CD14-positive monocyte (primary cell): ENCODE measurements around the gene SRP9. TPM values are rescaled to one million over a fixed set of nuclear protein-coding genes. Genes with fewer than 3 reads are reported as not detected.

ENCODE experiments used
- DNase-seq, 3 donors: peaks; one replicate each; pipeline ENCODE4 v3.0.0-alpha.2; 2011 to 2022
- H2AFZ ChIP-seq: 2 replicates; pipeline ENCODE4 v1.6.0; 2012; ENCODE audit warnings: mild to moderate bottlenecking, low read depth, low read length, inconsistent platforms; ENCODE audit not compliant: insufficient read depth, poor library complexity, severe bottlenecking
- H3K27ac ChIP-seq, 2 donors: 1 replicate in 1 of 2; 2 replicates in 1 of 2; pipeline ENCODE4 v1.5.1; 2012 to 2013; ENCODE audit warnings: low read length in 2 of 2, control low read depth in 1 of 2, inconsistent platforms in 1 of 2, low read depth in 1 of 2, mild to moderate bottlenecking in 1 of 2
- H3K27me3 ChIP-seq, 2 donors: one replicate each; pipeline versions ENCODE4 v1.6.0 to v1.6.1; 2011 to 2013; ENCODE audit warnings: low read length in 2 of 2; ENCODE audit not compliant: control insufficient read depth in 2 of 2, insufficient read depth in 2 of 2
- H3K36me3 ChIP-seq, 2 donors: replicated peaks in 1 of 2; 1 replicate in 1 of 2; 2 replicates in 1 of 2; pipeline versions ENCODE4 v1.5.1 to v1.6.1; 2012 to 2013; ENCODE audit warnings: low read length in 2 of 2, control low read depth in 1 of 2, inconsistent platforms in 1 of 2, mild to moderate bottlenecking in 1 of 2; ENCODE audit not compliant: insufficient read depth in 2 of 2, control insufficient read depth in 1 of 2
- H3K4me1 ChIP-seq, 2 donors: 1 replicate in 1 of 2; 2 replicates in 1 of 2; pipeline versions ENCODE4 v1.5.1 to v1.6.1; 2012 to 2013; ENCODE audit warnings: low read length in 2 of 2, control low read depth in 1 of 2, inconsistent platforms in 1 of 2, mild to moderate bottlenecking in 1 of 2, moderate library complexity in 1 of 2; ENCODE audit not compliant: insufficient read depth in 2 of 2, control insufficient read depth in 1 of 2
- H3K4me2 ChIP-seq: replicated peaks from 2 replicates; pipeline ENCODE3; 2012; ENCODE audit warnings: low read length, moderate library complexity, mild to moderate bottlenecking; ENCODE audit not compliant: poor library complexity, severe bottlenecking; ENCODE audit errors: extremely low read depth
- H3K4me3 ChIP-seq, 3 experiments: fragments of 200-600 bp in 1 of 3; sonication (generic) in 1 of 3; replicated peaks in 1 of 3; 1 replicate in 2 of 3; 2 replicates in 1 of 3; pipeline ENCODE4 v1.5.1; 2011 to 2013; ENCODE audit warnings: low read length in 3 of 3, mild to moderate bottlenecking in 3 of 3, control low read depth in 2 of 3, low read depth in 2 of 3, inconsistent platforms in 1 of 3, moderate library complexity in 1 of 3
- H3K79me2 ChIP-seq: 2 replicates; pipeline ENCODE4 v1.6.0; 2012; ENCODE audit warnings: mild to moderate bottlenecking, control low read depth, inconsistent platforms, low read length, moderate library complexity; ENCODE audit not compliant: insufficient read depth
- H3K9ac ChIP-seq: 2 replicates; pipeline ENCODE4 v1.6.0; 2017; ENCODE audit warnings: low read length, mild to moderate bottlenecking; ENCODE audit not compliant: insufficient read depth, poor library complexity, severe bottlenecking
- H3K9me3 ChIP-seq, 2 donors: replicated peaks in 1 of 2; 1 replicate in 1 of 2; 2 replicates in 1 of 2; pipeline versions ENCODE4 v1.5.1 to v1.6.1; 2012 to 2013; ENCODE audit warnings: low read length in 2 of 2, control low read depth in 1 of 2; ENCODE audit not compliant: control insufficient read depth in 1 of 2, insufficient read depth in 1 of 2
- H4K20me1 ChIP-seq: 2 replicates; pipeline ENCODE4 v1.6.0; 2012; ENCODE audit warnings: mild to moderate bottlenecking, low read length, control low read depth, moderate library complexity; ENCODE audit not compliant: insufficient read depth
- H3K27ac Mint-ChIP-seq, 7 donors: one replicate each; pipeline ENCODE4 v1.8.0; 2020; ENCODE audit warnings: mild to moderate bottlenecking in 7 of 7, mixed read lengths in 7 of 7, moderate library complexity in 6 of 7, inconsistent platforms in 2 of 7
- H3K27me3 Mint-ChIP-seq, 3 donors: one replicate each; pipeline ENCODE4 v1.8.0; 2021 to 2022; ENCODE audit warnings: low read depth in 3 of 3, mild to moderate bottlenecking in 3 of 3, mixed read lengths in 3 of 3, moderate library complexity in 3 of 3, inconsistent platforms in 1 of 3
- H3K36me3 Mint-ChIP-seq, 2 donors: one replicate each; pipeline ENCODE4 v1.8.0; 2020; ENCODE audit warnings: mixed read lengths in 2 of 2, inconsistent platforms in 1 of 2, mild to moderate bottlenecking in 1 of 2
- H3K4me1 Mint-ChIP-seq: one replicate; pipeline ENCODE4 v1.8.0; 2020; ENCODE audit warnings: mild to moderate bottlenecking, mixed read lengths
- H3K4me3 Mint-ChIP-seq, 2 donors: one replicate each; pipeline ENCODE4 v1.8.0; 2020; ENCODE audit warnings: mild to moderate bottlenecking in 2 of 2, mixed read lengths in 2 of 2, moderate library complexity in 1 of 2
- H3K9me3 Mint-ChIP-seq, 7 donors: one replicate each; pipeline ENCODE4 v1.8.0; 2020 to 2022; ENCODE audit warnings: mixed read lengths in 7 of 7, mild to moderate bottlenecking in 6 of 7, moderate library complexity in 6 of 7, inconsistent platforms in 2 of 7
- WGBS: methylation state at CpG from one replicate; pipeline ENCODE4 v1.1.5; 2013; ENCODE audit warnings: missing lambda C conversion rate; ENCODE audit not compliant: insufficient coverage; 5-methylcytosine and 5-hydroxymethylcytosine counted together
- intact Hi-C, 2 donors: fragments of 100-400 bp; cut with micrococcal nuclease; formaldehyde crosslinking; loops; one replicate each; pipeline versions ENCODE4 v1.15.0 to v1.15.1; 2023
- polyA plus RNA-seq, 3 donors: library from polyadenylated mRNA; depleted of rRNA in 1 of 3; unstranded in 2 of 3; stranded (reverse) in 1 of 3; fragments of 300-500 nt in 2 of 3; fragments of >200 nt in 1 of 3; fragmentation: Illumina TruSeq in 2 of 3; gene quantifications; 1 replicate in 2 of 3; 2 replicates in 1 of 3; pipeline ENCODE4 v1.2.3, GENCODE V29; 2012 to 2021
- TF ChIP-seq, protein P1 (sequence below): fragments of 200-600 bp; IDR thresholded peaks from one replicate; pipeline ENCODE4 v1.8.0; 2022; ENCODE audit warnings: antibody characterized with exemption, mild to moderate bottlenecking

Gene SRP9
- polyA plus RNA-seq, 3 donors, result 89.5 to 329 (median 281) TPM

DNA sequence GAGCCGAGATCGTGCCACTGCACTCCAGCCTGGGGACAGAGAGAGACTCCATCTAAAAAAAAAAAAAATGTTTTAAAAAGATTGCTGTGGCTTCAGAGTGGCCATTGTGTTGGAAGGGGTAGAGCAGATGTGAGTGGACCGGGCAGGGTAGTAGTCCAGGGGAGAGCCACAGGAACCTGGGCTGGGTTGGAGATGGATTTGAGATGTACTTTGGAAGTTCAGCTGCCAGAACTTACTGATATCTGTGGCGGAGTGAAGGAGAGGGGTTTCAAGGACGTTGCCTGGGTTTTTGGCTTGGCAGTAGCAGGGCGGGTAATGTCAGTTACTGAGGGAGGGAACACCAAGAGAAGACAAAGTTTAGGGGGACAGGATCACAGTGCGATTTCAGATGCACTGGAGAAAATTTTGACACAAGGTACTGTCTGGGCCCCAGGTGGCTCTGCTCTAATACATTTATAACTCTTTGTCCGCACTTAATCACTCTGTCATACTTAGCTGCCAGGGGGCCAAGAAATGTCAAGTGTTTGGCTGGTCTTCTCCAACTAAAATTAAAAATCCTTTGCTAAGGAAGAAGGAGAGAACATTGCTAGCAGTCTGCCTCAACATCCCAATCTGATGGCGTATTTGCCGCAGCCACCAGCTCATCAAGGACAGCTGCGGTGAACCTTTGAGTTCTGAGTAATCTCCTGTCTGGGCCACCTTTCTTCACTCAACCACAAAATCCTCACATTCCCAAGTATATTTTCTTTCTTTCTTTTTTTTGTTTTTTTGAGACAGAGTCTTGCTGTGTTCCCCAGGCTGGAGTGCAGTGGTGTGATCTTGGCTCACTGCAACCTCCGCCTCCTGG lies 41.9 kb downstream of the SRP9 start:
- no peak overlapping the region for H3K9ac ChIP-seq
- H3K27ac ChIP-seq, result no peak overlapping the region
- Mint-ChIP-seq H3K4me1 (peaks cover 12% of the 10 kb centered on the region), H3K27ac (no peak overlapping the region), H3K9me3 (no peaks in the 10 kb centered on the region), H3K4me3 (no peak overlapping the region), H3K36me3 (peaks cover 0 to 12% of the 10 kb centered on the region in 2 donors), H3K27me3 (peaks cover 0 to 2% (median 1%) of the 10 kb centered on the region in 3 donors)
- TF ChIP-seq, protein P1, sequence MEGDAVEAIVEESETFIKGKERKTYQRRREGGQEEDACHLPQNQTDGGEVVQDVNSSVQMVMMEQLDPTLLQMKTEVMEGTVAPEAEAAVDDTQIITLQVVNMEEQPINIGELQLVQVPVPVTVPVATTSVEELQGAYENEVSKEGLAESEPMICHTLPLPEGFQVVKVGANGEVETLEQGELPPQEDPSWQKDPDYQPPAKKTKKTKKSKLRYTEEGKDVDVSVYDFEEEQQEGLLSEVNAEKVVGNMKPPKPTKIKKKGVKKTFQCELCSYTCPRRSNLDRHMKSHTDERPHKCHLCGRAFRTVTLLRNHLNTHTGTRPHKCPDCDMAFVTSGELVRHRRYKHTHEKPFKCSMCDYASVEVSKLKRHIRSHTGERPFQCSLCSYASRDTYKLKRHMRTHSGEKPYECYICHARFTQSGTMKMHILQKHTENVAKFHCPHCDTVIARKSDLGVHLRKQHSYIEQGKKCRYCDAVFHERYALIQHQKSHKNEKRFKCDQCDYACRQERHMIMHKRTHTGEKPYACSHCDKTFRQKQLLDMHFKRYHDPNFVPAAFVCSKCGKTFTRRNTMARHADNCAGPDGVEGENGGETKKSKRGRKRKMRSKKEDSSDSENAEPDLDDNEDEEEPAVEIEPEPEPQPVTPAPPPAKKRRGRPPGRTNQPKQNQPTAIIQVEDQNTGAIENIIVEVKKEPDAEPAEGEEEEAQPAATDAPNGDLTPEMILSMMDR, result no peak
- intact Hi-C loops, result no loop called here
- H4K20me1 ChIP-seq, result no peaks in the 10 kb centered on the region
- no peak overlapping the region for H3K4me2 ChIP-seq
- H3K9me3 ChIP-seq, result no peaks in the 10 kb centered on the region
- H3K4me1 ChIP-seq, result peaks cover 8% of the 10 kb centered on the region in 2 donors
- H3K27me3 ChIP-seq, result no peaks in the 10 kb centered on the region
- no peak overlapping the region for H3K4me3 ChIP-seq
- H2AFZ ChIP-seq, result no peak overlapping the region
- no peak for DNase-seq
- WGBS, result 93% methylated on average over 6 of the region's 12 CpGs
- H3K36me3 ChIP-seq, result no peaks in the 10 kb centered on the region
- H3K79me2 ChIP-seq, result peaks cover 2% of the 10 kb centered on the region

DNA sequence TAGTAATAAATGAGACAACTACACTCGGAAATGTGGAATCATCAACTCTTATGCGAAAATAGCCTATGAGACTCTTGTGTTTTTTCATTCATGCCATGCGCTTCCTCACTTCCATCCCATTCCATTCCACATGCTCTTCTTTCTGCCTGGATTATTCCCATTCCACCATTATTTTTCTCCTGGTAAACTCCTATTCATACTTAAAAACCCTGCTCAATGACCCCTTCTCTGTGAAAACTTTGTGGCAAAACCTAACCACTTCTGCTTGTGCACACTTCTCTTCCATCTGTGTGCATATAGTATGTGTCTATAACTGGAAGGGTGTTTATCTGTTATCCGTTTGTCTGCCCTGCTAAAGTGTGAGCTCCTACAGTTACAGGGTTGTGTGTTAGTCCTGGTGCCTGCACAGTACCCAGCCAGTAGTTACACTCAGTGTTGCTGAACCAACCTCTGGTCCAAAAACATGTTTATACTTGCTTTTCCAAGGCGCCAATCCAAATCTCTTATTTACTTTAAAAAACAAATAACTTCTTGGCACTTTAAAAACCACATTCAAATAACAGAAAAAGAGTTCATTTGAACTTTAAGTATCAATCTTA lies 43.0 kb downstream of the SRP9 start:
- no peaks in the 10 kb centered on the region for H3K9me3 Mint-ChIP-seq
- H3K36me3 ChIP-seq, result no peaks in the 10 kb centered on the region
- H3K4me2 ChIP-seq, result no peak overlapping the region
- TF ChIP-seq, protein P1, result no peak
- no peak for DNase-seq
- peaks cover 11% of the 10 kb centered on the region for H3K4me1 Mint-ChIP-seq
- H3K4me3 Mint-ChIP-seq, result no peak overlapping the region
- H3K4me3 ChIP-seq, result no peak overlapping the region
- H2AFZ ChIP-seq, result no peak overlapping the region
- H4K20me1 ChIP-seq, result no peaks in the 10 kb centered on the region
- 100% methylated on average over 1 of the region's 5 CpGs for WGBS
- H3K9ac ChIP-seq, result no peak overlapping the region
- H3K9me3 ChIP-seq, result no peaks in the 10 kb centered on the region
- no peak overlapping the region for H3K27ac ChIP-seq
- H3K27me3 Mint-ChIP-seq, result peaks cover 0 to 1% (median 1%) of the 10 kb centered on the region in 3 donors
- intact Hi-C loops, result no loop called here
- H3K4me1 ChIP-seq, result peaks cover 7 to 8% of the 10 kb centered on the region in 2 donors
- H3K36me3 Mint-ChIP-seq, result peaks cover 0 to 10% of the 10 kb centered on the region in 2 donors
- no peak overlapping the region for H3K27ac Mint-ChIP-seq
- no peaks in the 10 kb centered on the region for H3K79me2 ChIP-seq
- H3K27me3 ChIP-seq, result no peaks in the 10 kb centered on the region
